Stimulated activated CD8-positive, alpha-beta memory T cell treated with anti-CD3 and anti-CD28 coated beads, Interleukin-7, amount 100 ng/mL, for 48 hours (primary cell): ENCODE data around the gene SEPTIN10.

Experiments used
- DNase-seq, 2 donors: peaks; one replicate each; pipeline ENCODE4 v3.0.0-alpha.2; 2020; ENCODE audit warnings: low read depth in 1 of 2; ENCODE audit errors: extremely low read depth in 1 of 2

The SEPTIN10 gene

DNA sequence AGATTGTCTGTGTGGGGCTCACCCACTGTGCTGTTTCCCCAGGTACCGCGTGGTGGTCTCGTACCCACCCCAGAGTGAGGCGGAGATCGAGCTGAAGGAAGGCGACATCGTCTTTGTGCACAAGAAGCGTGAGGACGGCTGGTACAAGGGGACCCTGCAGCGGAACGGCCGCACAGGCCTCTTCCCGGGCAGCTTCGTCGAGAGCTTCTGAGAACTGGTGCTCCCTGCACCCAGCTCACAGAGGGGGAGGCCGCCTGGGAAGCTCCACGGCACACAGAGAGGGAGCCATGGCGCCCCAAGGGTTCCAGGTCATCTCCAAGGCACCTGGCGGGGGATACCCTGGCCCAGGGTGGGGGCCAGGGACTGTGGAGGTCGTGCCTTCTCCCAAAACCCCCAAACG lies 112.3 kb downstream of the SEPTIN10 start:
- DNase-seq: no peak

DNA sequence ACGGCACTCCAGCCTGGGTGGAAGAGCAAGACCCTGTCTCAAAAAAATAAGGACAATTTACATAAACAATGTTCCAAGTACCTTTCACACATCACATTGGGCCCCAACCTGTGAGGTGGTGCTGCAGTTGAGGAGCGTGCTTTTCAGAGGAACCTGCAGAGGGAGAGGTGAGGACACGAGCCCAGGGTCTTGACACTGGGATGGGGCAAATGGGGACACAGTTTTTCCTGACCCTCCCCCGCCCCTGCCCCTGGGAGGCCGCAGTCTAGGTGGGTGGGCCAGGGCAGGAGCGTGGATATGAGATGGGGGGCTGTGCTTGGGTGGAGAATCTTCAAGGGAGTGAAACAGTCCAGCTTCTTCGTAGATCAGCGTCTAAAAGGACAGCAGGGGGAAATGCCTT lies 112.9 kb downstream of the SEPTIN10 start:
- no peak for DNase-seq

DNA sequence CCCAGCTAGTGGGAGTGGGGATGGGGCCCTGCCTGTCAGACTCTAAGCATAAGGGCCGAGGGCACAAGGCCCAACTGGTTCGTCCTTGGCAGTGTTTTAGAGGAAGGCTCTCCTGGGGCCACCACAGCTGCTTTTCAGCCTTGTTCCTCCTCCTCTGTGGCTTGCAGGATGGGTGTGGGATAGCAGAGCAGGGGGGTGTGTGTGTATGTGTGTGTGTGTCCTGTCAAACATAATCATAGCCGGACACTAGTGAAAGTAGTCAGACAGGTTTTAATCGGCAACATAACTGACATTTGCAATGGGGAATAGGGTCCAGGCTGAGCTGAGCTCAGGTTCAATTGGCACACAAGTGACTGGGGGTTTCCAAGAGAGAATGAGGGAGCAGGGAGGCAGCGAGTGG lies 114.2 kb downstream of the SEPTIN10 start:
- DNase-seq: no peak

DNA sequence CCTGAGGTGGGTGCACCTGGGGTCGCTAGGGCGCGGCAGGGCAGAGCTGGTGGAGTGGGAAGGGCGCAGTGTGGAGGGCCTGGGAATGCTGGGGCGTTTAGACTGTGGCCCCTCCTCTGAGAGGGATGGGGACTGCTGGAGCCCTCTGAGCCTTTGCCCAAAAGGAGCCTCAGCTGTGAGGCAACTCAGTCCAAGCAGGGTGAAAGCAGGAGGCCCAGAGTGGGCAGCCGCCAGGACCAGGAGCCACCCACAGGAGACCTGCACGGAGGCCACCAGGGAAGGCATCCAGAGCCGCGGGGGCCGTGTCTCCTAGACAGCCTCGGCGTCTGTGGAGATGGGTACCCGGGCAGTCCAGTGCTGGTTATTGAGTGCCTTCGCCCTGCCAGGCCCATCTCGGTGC lies 114.9 kb downstream of the SEPTIN10 start:
- no peak for DNase-seq

- no peak for DNase-seq
These were observed 115.6 kb downstream of the SEPTIN10 start for GRCh38 chr2:109497911-109498870.

- no peak for DNase-seq
These were observed 116.3 kb downstream of the SEPTIN10 start for GRCh38 chr2:109497463-109497862.

DNA sequence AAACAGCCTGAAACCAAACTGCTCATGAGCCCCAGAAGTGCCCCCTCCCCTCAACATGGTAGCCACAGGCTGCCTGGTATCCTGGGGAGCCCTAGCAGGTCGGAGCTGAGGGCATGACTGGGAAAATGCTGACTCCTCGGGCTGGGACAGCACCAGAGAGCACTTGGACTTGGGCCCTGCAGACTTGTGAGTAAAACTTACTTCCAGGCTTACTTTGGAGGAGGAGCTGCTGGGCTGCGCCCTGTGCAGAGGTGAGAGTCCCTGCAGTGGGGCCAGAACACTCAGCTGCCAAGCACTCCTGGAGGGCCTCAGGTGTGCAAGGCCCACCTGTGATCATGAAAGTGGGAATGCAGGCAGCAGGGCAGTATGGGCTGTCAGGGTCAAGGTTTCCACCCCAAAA lies 119.4 kb downstream of the SEPTIN10 start:
- no peak for DNase-seq

DNA sequence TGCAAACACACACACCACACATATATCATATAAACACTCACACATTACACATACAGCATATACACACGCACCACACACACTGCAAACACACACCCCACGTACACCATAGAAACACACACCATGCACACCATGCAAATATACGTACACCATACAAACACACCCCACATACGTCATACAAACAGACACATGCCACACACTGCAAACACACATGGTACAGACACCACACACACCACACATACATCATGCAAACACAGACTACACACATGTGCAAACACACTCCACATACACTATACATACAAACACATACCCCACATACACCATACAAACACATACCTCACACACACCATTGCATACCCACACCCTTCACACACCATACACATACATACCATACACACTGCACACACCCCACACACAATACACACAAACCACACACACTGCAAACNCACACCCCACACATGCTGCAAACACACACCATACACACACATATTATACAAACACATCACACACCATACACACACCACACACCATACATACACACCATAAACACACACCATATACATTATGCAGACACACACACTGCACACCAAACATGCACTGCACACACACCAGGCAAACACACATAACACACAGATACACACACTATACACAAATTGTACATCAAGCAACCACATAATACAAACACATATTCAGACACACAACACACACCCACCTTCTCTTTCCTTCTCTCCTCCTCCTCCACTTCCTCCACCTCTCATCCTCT lies 120.4 kb downstream of the SEPTIN10 start:
- no peak for DNase-seq
